ENCODE measurements around the gene SLC34A3.

Gene SLC34A3

GRCh38 chr9:137275588-137276472 lies 45.1 kb downstream of the SLC34A3 start:
- no peak for DNase-seq (ENCODE audit: low read depth in 2 of 2)

- DNase-seq (ENCODE audit: low read depth in 2 of 2): no peak
Observed at GRCh38 chr9:137276473-137277328, 46.0 kb downstream of the SLC34A3 start.

DNA sequence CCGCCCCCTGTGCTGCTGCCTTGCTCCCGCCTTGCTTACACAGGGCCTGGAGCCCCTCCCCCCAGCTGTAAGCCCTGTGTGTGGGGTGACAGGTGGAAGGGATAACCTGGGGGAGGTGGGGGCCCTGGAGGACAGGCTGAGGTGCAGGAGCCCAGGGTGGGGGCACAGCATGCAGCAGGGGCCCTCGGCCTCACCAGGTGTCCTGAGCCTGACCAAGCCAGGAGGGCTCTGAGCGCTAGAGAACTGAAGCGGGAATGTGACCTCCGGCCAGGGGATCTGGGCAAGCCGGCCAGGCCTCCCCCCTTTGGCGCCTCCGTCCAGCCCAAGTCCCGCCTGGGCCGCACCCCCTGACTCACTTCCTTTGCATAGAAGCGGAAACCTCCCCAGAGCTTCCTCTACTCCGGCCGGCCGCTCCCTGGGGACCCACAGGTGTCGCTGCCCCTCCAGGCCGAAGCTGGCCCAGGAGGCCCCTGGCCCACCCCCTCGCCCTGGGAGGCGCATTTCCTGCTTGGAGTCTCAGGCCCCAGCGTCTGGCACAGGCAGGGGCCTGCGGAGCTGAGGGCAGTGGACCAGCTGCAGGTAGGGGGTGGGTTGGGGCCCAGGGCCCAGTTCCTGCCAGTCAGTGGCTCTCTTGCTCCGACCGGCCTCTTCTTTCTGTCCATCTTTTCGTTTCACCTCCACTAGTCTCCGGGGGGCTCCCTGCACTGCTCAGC lies 46.8 kb downstream of the SLC34A3 start, which contains the start of gene TOR4A:
TSS of gene TOR4A (plus strand) at position 398 of the 713 bp plus-strand sequence. CDS start 964 bp downstream, outside the sequence.
- DNase-seq (ENCODE audit: low read depth in 2 of 2): no peak

DNA sequence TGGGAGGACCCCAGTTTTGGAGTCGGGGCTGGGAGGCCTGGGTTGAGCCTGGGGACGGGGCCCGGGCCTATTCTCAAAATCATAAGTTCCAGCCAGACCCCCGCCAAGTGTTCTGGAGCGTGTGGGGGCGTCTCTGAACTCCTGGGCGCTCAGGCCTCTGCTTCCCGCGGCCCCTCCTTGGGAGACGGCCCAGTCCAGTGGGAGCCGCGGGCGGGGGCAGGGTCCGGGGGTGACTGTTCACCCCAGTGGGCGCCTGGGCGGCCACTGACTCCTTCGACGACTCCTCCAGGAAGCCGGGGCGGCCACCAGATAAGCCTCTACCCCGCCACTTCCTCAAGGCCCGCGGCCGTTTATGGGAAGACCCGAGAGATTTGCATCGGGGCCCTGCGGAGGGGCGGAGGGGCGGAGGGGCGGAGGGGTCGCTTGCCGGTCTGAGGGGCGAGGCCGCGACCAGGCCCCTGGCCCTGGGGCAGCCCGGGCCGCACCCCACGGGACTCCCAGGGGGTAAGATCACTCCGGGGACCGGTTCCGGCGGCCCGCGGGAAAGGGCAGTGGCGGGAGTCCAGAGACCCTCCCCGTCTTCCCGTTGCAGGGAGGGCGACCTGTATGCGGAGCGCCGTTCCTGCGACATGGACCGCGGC lies 47.5 kb downstream of the SLC34A3 start:
- DNase-seq (ENCODE audit: low read depth in 2 of 2): no peak

DNA sequence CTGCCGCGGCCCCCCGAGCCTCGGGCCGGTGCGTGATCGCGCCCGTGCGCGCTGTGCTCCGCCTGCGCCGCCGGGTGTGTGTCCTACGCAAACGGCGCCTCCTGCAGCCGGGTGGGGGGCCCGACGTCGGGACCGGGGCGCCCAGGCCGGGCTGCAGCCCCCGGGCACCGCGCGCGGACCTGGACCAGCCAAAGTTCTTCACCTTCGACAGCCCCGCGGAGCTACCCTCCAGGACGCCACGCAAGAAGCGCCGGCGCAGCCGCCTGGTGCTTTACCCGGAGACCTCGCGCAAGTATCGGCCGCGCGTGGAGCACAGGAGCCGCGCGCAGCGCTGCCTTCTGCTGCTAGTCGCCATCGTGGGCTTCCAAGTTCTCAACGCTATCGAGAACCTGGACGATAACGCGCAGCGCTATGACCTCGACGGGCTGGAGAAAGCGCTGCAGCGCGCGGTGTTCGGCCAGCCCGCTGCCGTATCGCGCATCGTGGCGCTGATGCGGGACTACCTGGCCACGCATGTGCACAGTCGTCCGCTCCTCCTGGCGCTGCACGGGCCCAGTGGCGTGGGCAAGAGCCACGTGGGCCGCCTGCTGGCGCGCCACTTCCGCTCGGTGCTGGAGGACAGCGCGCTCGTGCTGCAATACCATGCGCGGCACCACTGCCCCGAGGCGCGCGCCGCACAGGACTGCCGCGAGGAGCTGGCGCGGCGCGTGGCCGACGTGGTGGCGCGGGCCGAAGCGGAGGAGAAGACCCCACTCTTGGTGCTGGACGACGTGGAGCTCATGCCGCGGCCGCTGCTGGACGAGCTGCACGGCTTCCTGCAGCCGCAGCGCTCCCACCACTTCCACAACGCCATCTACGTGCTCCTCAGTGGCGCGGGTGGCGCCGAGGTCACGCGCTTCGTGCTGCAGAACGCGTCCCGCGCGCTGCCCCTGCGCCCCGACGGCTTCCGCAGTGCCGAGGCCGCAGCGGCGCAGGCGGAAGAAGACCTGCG lies 48.3 kb downstream of the SLC34A3 start:
- no peak for DNase-seq (ENCODE audit: low read depth in 2 of 2)

DNA sequence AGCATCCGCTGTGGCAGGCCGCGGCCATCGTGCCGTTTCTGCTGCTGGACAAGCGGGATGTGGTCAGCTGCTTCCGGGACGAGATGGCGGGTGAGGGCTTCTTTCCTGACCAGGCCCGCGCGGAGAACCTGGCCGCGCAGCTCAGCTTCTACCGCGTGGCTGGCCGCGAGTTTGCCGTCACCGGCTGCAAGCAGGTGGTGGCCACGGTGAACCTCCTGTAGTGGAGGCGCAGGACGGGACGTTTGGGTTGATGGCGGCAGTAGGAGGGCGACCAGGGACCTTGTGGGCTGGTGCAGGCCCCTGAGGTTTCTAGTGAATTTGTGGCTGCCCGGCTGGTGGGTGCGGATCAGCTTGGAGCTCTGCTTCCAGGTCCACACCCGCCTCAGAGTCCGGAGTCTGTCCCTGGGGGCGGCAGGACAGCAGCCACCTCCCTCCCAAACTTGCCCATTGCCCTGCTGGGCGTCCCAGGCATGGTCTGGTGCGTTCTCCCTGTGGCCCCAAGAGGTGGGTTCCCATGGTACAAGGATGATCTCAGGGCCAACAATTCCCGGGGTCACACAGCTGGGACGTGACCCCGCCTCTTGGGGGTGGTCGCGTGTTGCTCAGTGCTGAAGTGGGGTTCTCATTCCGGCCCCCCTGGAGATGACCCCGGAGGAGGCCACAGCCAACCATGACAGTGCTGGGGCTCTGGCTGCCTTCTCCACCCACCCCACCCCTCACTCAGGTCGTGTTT lies 49.2 kb downstream of the SLC34A3 start:
- no peak for DNase-seq (ENCODE audit: low read depth in 2 of 2)

DNA sequence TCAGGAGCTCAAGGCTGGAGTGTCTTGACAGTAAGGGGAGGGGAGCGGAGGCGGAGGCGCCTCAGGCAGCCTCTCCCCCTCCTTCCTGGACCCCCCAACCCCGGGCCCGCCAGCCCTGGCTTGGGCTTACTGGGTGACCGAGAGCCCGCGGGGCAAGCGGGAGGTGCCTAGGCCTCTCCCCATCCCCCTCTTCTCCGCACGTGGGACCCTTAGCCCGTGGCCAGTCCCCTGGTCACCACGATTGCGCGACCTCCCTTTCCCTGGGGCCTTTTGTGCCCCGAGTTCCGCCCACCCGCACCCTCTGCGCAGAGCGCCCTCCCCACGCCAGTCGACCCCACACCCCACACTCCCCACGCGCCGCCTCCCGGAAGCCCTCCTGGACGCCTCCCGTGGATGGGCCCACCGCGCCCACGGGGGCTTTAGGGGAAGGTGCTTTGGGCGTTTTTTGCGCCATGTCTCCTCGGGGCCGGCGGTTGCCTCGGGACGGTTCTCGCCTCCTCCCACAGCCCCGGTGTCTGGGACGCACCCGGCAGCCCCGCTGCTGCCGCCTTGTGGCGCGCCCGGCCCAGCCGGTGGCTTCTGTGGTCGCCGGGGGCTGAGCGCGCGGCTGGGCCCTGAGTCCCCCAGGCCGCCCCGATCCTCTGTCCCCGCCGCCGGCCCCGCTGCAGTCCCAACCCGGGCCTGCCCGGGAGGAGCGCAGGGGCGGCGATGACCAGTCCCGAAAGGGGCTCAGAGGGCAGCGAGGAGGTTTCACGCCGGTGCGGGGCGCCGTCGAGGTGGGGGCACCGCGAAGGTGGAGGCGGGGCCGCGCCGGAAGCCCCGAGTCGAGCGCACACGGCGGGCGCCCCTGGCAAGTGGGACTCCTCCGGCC lies 50.0 kb downstream of the SLC34A3 start:
- DNase-seq (ENCODE audit: low read depth in 2 of 2): no peak

DNA sequence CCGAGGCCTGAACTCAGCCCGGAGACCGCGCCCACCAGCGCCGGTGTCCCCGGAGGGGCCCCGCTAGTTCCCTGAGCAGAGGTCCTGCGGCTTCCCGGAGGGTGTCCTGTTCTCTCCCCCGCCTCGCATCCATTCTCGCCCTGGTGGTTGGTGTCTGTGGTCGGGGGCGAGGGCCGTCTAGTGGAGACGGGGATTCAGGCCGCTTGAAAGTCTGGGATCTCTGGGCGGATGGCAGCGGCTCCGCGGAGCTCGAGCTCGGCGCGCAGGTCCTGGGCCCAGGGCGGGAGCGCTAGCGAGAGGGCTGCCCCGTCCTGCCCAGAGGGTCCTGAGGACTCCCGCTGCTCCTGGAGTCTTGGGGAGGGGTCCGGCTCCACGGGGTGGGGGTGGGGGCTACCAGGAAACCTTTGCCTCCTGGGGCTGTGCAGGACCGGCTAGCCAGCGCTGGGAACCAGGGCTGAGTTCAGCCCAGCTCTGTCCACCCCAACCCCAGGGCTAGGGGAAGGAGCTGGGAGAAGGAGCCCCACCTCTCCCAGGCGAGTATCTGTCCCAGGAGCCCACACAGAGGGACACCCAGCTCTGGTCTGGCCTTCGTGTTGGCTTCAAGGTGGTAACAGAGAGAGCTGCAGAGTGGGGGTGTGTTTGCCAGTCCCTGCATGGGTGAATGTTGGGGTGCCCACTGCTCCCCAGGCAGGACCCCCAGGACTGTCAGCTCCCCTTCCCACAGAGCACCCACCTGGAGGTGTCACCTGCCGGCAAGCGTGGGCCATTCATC lies 50.8 kb downstream of the SLC34A3 start:
- no peak for DNase-seq (ENCODE audit: low read depth in 2 of 2)

Measured in activated CD4-positive, alpha-beta T cell treated with anti-CD3 and anti-CD28 coated beads for 24 hours (primary cell).